HCT116 (cell line): ENCODE data around the gene PCP4.

Experiments
- CTCF ChIP-seq, 3 experiments: fragments of 200-600 bp in 1 of 3; sonication (generic) in 1 of 3; IDR thresholded peaks in 2 of 3; conservative IDR thresholded peaks in 1 of 3; 2 replicates each; pipeline ENCODE4 v1.5.1; 2012 to 2017; ENCODE audit warnings: low read depth in 2 of 3, low read length in 2 of 3, antibody characterized with exemption in 1 of 3, borderline replicate concordance in 1 of 3, control low read depth in 1 of 3, mild to moderate bottlenecking in 1 of 3, mixed read lengths in 1 of 3, mixed run types in 1 of 3, moderate library complexity in 1 of 3; ENCODE audit not compliant: insufficient read depth in 1 of 3
- POLR2AphosphoS5 ChIP-seq: IDR thresholded peaks from 2 replicates; pipeline ENCODE4 v1.6.1; 2011; ENCODE audit warnings: mild to moderate bottlenecking, low read depth, low read length, moderate library complexity

GRCh38 chr21:39847877-39848276, 19.4 kb upstream of the PCP4 start:
- no peak for TF ChIP-seq POLR2AphosphoS5
- no peak for TF ChIP-seq CTCF (IDR thresholded peaks at IDR 0.05 in 2 of 3, conservative IDR thresholded peaks at IDR 0.05 in 1 of 3; ENCODE audit: borderline replicate concordance in 1 of 3, insufficient read depth in 1 of 3, low read depth in 2 of 3, low read length in 2 of 3)
